Gastroesophageal sphincter (tissue), 4 donors: ENCODE results near the gene KCNAB1. TPM values are rescaled to one million over a fixed set of nuclear protein-coding genes. Genes with fewer than 3 reads are reported as not detected.

Experiments used
- ATAC-seq: fragments of 150-250 bp; one replicate; pipeline ENCODE4 v1.9.1; 2016; ENCODE audit warnings: mild to moderate bottlenecking, moderate library complexity
- H3K27ac ChIP-seq, 4 donors: fragments of 200-600 bp; sonication (generic) in 3 of 4; 1 replicate in 3 of 4; 2 replicates in 1 of 4; pipeline ENCODE4 v1.5.1; 2016 to 2019
- H3K27me3 ChIP-seq: fragments of 200-600 bp; sonication (generic); one replicate; pipeline ENCODE4 v1.5.1; 2019
- H3K36me3 ChIP-seq, 2 donors: fragments of 200-600 bp; sonication (generic); one replicate each; pipeline ENCODE4 v1.5.1; 2019; ENCODE audit warnings: control low read depth in 1 of 2
- H3K4me1 ChIP-seq, 3 donors: fragments of 200-600 bp; sonication (generic); 1 replicate in 2 of 3; 2 replicates in 1 of 3; pipeline ENCODE4 v1.5.1; 2016 to 2019; ENCODE audit warnings: control low read depth in 2 of 3
- H3K4me3 ChIP-seq, 2 donors: fragments of 200-600 bp; sonication (generic); one replicate each; pipeline ENCODE4 v1.5.1; 2019; ENCODE audit warnings: mild to moderate bottlenecking in 1 of 2, moderate library complexity in 1 of 2
- H3K9me3 ChIP-seq, 3 donors: fragments of 200-600 bp; sonication (generic); one replicate each; pipeline ENCODE4 v1.5.1; 2017 to 2019; ENCODE audit warnings: control low read depth in 2 of 3
- EP300 ChIP-seq: sonication (generic); formaldehyde crosslinking; IDR thresholded peaks from one replicate; pipeline ENCODE4 v1.6.1; 2017; ENCODE audit warnings: antibody characterized with exemption, mild to moderate bottlenecking
- POLR2A ChIP-seq, 2 donors: fragments of 450-650 bp; IDR thresholded peaks; one replicate each; pipeline ENCODE4 v1.6.1; 2017; ENCODE audit warnings: antibody characterized with exemption in 2 of 2, mild to moderate bottlenecking in 2 of 2, moderate library complexity in 1 of 2
- POLR2AphosphoS5 ChIP-seq: sonication (generic); formaldehyde crosslinking; IDR thresholded peaks from one replicate; pipeline ENCODE4 v1.6.1; 2017; ENCODE audit warnings: antibody characterized with exemption
- WGBS, 2 donors: methylation state at CpG; one replicate each; pipeline ENCODE4 v1.1.5; 2018; ENCODE audit warnings: low coverage in 1 of 2; 5-methylcytosine and 5-hydroxymethylcytosine counted together
- total RNA-seq, 4 donors: library from RNA; depleted of rRNA; stranded (reverse); fragments of >200 nt; gene quantifications; one replicate each; pipeline ENCODE4 v1.1.0, GENCODE V29; 2016
- TF ChIP-seq, protein P1 (sequence below), 4 experiments: fragments of 200-600 bp in 2 of 4; fragments of 450-650 bp in 2 of 4; sonication (generic) in 1 of 4; IDR thresholded peaks; one replicate each; pipeline ENCODE4 v1.5.1; 2017 to 2019; ENCODE audit warnings: antibody characterized with exemption in 4 of 4, mild to moderate bottlenecking in 2 of 4, moderate library complexity in 2 of 4

KCNAB1 gene
- total RNA-seq, 4 donors from 2014 or later: 0.31 to 6.3 (median 1.9) TPM

- no peaks in the 10 kb centered on the region for H3K36me3 ChIP-seq
- no peak for ATAC-seq
- H3K27me3 ChIP-seq: no peaks in the 10 kb centered on the region
- WGBS, 2 donors: 70 to 84% methylated on average over 3 of the region's 3 CpGs
- no peak overlapping the region for H3K4me3 ChIP-seq
- H3K4me1 ChIP-seq: peaks cover 0 to 27% (median 0%) of the 10 kb centered on the region in 3 donors
- no peak overlapping the region for H3K27ac ChIP-seq
- no peak for TF ChIP-seq POLR2AphosphoS5
- no peak for TF ChIP-seq POLR2A (IDR thresholded peaks at IDR 0.05)
- TF ChIP-seq, protein P1, sequence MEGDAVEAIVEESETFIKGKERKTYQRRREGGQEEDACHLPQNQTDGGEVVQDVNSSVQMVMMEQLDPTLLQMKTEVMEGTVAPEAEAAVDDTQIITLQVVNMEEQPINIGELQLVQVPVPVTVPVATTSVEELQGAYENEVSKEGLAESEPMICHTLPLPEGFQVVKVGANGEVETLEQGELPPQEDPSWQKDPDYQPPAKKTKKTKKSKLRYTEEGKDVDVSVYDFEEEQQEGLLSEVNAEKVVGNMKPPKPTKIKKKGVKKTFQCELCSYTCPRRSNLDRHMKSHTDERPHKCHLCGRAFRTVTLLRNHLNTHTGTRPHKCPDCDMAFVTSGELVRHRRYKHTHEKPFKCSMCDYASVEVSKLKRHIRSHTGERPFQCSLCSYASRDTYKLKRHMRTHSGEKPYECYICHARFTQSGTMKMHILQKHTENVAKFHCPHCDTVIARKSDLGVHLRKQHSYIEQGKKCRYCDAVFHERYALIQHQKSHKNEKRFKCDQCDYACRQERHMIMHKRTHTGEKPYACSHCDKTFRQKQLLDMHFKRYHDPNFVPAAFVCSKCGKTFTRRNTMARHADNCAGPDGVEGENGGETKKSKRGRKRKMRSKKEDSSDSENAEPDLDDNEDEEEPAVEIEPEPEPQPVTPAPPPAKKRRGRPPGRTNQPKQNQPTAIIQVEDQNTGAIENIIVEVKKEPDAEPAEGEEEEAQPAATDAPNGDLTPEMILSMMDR (IDR thresholded peaks at IDR 0.05): no peak
- TF ChIP-seq EP300: no peak
- no peaks in the 10 kb centered on the region for H3K9me3 ChIP-seq
These were observed 247.8 kb downstream of the KCNAB1 start for GRCh38 chr3:156368189-156368588.

DNA sequence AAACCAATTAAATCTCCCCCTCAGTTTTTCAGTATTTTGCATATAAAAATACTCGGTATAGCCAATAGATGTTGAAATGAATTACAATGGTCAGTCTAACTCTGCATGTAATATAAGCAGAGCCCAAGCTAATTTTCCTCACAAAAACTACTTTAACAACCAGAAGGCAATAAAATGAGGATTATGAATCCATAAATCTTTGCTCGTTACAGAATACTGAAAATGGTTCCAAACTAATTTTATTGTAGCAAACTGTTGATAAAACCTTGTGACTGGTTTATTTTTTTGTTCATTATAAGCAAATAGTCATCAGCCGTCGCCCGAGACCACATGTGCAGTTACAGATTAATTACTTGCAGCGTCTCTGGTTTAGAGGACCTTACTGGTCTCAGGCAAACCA is 251.3 kb downstream of the KCNAB1 start:
- Histone ChIP-seq H3K27me3 (no peaks in the 10 kb centered on the region), H3K4me3 (no peak overlapping the region), H3K27ac (no peak overlapping the region), H3K9me3 (no peaks in the 10 kb centered on the region), H3K36me3 (no peaks in the 10 kb centered on the region), H3K4me1 (peaks cover 0 to 28% (median 0%) of the 10 kb centered on the region in 3 donors)
- ATAC-seq: no peak
- 72 to 96% methylated on average over 6 of the region's 6 CpGs for WGBS, 2 donors
- TF ChIP-seq, protein P1 (IDR thresholded peaks at IDR 0.05): no peak
- TF ChIP-seq EP300: no peak
- no peak for TF ChIP-seq POLR2AphosphoS5
- TF ChIP-seq POLR2A (IDR thresholded peaks at IDR 0.05): no peak

DNA sequence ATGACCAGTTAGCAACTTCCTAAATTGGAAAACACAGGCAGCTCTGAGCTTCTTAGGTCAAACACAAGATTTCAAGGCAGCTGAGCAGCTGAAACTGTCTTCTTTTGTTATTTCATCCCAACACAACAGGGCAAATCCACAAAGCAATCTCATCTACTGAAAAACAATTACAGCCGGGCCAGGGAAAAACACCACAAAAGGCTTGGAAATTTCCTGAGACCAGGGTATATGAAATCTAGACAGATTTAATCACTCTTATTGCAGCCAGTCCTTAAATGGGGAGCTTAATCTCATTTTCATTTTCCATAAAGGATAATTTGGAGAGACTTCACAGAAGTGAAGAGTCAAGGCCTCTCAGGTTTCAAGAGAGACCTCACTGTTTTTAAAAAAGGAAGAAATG is 252.7 kb downstream of the KCNAB1 start:
- Histone ChIP-seq H3K27ac (no peak overlapping the region), H3K27me3 (no peaks in the 10 kb centered on the region), H3K9me3 (no peaks in the 10 kb centered on the region), H3K4me3 (no peak overlapping the region), H3K36me3 (no peaks in the 10 kb centered on the region), H3K4me1 (peaks cover 0 to 28% (median 0%) of the 10 kb centered on the region in 3 donors)
- TF ChIP-seq EP300 (no peak), POLR2AphosphoS5 (no peak), POLR2A (IDR thresholded peaks at IDR 0.05) (no peak)
- TF ChIP-seq, protein P1 (IDR thresholded peaks at IDR 0.05): no peak
- 25 to 31% methylated on average over 1 of the region's 1 CpG for WGBS, 2 donors
- ATAC-seq: no peak

- Histone ChIP-seq H3K4me1 (peaks cover 0 to 28% (median 0%) of the 10 kb centered on the region in 3 donors), H3K27me3 (no peaks in the 10 kb centered on the region), H3K9me3 (no peaks in the 10 kb centered on the region), H3K27ac (no peak overlapping the region), H3K36me3 (no peaks in the 10 kb centered on the region), H3K4me3 (no peak overlapping the region)
- 63 to 100% methylated on average over 1 to 2 of the region's 2 CpGs for WGBS, 2 donors
- TF ChIP-seq POLR2AphosphoS5 (no peak), EP300 (no peak), POLR2A (IDR thresholded peaks at IDR 0.05) (no peak)
- TF ChIP-seq, protein P1 (IDR thresholded peaks at IDR 0.05): no peak
- no peak for ATAC-seq
These were observed 253.3 kb downstream of the KCNAB1 start for GRCh38 chr3:156373654-156374053.

- H3K4me1 ChIP-seq: peaks cover 0 to 10% (median 0%) of the 10 kb centered on the region in 3 donors
- no peaks in the 10 kb centered on the region for H3K36me3 ChIP-seq
- no peak overlapping the region for H3K4me3 ChIP-seq
- no peak for ATAC-seq
- no peak overlapping the region for H3K27ac ChIP-seq
- H3K9me3 ChIP-seq: no peaks in the 10 kb centered on the region
- TF ChIP-seq, protein P1 (IDR thresholded peaks at IDR 0.05): no peak
- TF ChIP-seq POLR2A (IDR thresholded peaks at IDR 0.05): no peak
- TF ChIP-seq POLR2AphosphoS5: no peak
- no peak for TF ChIP-seq EP300
- H3K27me3 ChIP-seq: no peaks in the 10 kb centered on the region
These were observed 255.8 kb downstream of the KCNAB1 start for GRCh38 chr3:156376199-156376598.
